Choroid plexus epithelial cell (primary cell): ENCODE results near the gene GRIK2.

Experiments
- DNase-seq: peaks from one replicate; pipeline ENCODE4 v3.0.0-alpha.2; 2010; ENCODE audit warnings: low read depth
- H3K4me3 ChIP-seq: 2 replicates; pipeline ENCODE4 v1.5.1; 2011; ENCODE audit warnings: low read depth, mild to moderate bottlenecking, control low read depth, low read length, moderate library complexity
- TF ChIP-seq, protein P1 (sequence below): conservative IDR thresholded peaks from 2 replicates; pipeline ENCODE4 v1.5.1; 2011; ENCODE audit warnings: low read depth, mild to moderate bottlenecking, control low read depth, inconsistent platforms, low read length, moderate library complexity

GRIK2 gene

DNA sequence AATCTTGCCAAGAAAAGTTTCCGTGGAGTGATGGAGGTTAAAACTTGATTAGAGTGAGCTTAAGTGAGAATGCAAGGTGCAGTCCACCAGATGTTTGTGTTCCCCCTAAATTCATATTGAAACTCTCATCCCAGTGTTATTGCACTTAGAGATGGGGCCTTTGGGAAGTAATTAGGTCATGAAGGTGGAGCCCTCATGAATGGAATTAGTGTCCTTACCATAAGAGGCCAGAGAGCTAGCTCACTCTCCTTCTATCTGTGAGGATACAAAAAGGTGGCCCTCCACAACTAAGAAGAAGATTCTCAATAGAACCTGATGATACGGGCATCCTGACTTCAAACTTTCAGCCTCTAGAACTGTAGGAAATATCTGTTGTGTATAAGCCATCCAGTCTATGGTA is 258.6 kb downstream of the GRIK2 start:
- no peak overlapping the region for H3K4me3 ChIP-seq
- TF ChIP-seq, protein P1, sequence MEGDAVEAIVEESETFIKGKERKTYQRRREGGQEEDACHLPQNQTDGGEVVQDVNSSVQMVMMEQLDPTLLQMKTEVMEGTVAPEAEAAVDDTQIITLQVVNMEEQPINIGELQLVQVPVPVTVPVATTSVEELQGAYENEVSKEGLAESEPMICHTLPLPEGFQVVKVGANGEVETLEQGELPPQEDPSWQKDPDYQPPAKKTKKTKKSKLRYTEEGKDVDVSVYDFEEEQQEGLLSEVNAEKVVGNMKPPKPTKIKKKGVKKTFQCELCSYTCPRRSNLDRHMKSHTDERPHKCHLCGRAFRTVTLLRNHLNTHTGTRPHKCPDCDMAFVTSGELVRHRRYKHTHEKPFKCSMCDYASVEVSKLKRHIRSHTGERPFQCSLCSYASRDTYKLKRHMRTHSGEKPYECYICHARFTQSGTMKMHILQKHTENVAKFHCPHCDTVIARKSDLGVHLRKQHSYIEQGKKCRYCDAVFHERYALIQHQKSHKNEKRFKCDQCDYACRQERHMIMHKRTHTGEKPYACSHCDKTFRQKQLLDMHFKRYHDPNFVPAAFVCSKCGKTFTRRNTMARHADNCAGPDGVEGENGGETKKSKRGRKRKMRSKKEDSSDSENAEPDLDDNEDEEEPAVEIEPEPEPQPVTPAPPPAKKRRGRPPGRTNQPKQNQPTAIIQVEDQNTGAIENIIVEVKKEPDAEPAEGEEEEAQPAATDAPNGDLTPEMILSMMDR, result no peak
- no peak for DNase-seq

DNA sequence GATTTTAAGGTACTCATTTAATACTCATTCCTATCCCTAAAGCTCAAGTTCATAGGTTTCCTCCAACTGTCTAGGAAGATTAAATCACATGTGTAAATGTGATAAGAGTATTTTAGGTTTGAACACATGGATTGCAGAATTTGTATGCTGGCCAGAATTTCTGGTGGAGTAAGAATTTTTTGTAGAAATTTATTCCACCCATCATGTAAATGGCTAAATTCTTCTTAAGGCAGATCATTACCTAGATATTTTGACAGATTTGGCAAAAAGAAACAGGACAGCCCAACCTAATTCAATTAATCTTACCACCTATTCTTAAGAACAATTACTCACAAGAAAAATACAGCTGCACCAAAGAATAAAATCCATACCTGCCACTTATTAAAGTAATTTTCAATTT is 261.6 kb downstream of the GRIK2 start:
- no peak overlapping the region for H3K4me3 ChIP-seq
- TF ChIP-seq, protein P1, result no peak
- no peak for DNase-seq

DNA sequence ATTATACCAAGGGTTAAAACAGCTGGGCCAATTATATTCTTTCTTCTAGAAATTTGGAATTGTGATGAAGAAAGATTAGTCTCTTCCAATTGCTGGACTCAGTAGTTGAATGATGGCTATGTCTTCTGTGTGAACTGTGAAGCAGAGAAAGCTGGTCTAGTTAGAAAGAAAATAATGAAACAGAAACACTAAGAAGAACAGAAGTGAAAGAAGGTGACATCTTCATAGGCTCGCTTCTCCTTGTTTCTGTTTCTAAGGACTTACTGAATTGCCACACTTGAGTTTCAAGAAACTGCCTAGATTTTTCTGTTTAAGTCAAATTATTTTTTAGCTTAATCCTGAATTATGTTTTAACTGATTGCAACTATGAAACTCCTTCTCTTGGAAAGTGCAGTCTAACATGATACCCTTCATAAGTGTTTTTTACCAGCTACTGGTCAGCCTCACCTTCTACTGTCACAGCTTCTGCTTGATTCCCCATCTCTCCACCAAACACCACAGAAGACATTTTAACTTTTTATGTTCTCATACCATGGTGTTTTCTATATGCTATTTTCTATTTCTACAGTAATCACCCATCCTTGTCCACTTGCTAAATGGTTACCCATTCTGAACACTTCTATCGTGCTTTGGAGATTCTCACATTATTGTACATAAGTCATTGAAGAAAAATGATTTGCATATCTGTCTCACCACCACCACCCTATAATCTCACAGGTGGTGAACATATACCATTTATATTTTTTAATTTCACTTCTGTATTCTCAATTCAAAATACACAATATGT is 268.8 kb downstream of the GRIK2 start:
- H3K4me3 ChIP-seq, result no peak overlapping the region
- DNase-seq, result no peak
- TF ChIP-seq, protein P1, result no peak

DNA sequence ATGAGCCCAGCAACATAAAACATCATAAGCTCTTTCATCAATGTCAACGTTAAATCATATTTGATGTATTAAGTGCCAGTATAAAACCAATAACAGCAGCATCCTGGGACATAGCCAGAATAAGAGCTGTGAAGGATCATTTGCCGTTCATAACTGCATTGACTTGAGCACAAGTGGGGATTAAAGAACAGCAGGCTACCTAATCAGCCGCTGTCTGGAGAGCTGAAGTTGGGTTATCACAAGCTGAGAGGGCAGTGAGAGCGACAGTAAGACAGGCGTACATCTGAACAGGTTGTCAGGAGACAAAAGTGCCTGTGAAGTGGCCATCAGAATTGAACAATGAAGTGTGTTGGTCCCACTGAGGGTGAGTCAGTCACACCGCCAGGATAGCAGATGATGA is 269.6 kb downstream of the GRIK2 start:
- no peak for DNase-seq
- TF ChIP-seq, protein P1, result no peak
- H3K4me3 ChIP-seq, result no peak overlapping the region

DNA sequence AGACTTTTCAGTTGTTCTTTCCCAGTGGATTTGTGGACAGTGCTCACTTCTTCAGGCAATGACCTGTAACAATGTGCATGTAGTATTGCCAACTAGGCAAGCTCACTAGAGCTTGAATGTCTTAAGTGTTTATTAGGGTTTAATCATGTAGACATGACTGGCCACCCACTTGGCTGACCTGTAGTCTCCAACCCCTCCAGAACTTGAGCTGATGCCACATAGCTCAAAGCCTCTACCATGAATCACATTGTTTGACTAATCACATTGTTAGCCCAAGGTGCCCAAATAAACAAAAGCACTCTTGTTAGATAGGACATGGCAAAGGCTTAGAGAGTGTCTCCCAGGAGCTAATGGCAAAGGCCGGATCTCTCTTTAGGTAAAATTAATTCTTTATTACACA is 272.7 kb downstream of the GRIK2 start:
- no peak overlapping the region for H3K4me3 ChIP-seq
- DNase-seq, result peak; percentile 25
- TF ChIP-seq, protein P1, result no peak

DNA sequence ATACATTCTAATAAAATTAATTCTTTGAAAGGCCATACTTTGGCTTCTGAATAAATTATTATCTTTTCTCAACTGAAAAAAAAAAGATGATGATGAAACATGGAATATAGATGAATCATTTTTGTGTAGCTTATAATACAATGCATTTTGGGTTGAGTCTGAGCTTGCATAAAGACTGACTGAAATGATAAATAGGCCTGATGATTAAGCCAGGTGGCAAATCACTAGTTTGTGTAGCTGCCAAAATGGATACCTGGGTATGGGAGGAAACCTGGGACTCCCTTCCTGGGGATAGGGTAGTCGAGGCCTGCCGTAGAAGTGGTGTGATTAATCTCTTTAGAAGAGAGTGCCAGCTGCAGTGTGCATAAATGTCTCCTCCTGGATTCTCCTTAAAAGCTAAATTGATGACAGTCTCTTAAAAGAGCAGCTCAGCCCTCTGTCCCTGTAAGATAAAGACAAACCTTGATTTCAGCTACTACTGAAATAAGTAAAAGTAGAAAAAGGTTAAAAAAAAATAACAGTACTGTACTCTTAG is 275.1 kb downstream of the GRIK2 start:
- H3K4me3 ChIP-seq, result no peak overlapping the region
- TF ChIP-seq, protein P1, result no peak
- no peak for DNase-seq

DNA sequence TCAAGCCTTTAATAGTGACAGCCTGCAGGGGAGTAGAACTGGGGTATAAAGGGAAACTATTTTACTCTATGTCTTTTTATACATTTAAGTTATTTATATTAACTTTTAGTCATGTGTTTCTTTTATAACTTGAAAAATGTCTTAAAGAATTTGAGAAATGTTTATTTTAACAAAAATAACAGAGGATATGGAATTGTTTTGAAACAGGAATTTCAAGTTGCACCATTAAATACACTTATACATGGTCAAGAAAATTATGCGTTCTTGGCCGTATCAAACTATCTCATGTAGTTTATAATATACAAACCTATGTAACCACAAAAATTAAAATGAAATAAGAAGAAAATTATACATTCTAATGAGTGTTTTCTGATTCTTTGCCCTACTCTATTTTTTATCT is 282.7 kb downstream of the GRIK2 start:
- no peak overlapping the region for H3K4me3 ChIP-seq
- DNase-seq, result no peak
- TF ChIP-seq, protein P1, result no peak
